Thyroid gland (tissue), 4 donors: ENCODE results near the gene SYNC.

Source experiments
- POLR2A ChIP-seq, 2 donors: fragments of 450-650 bp; IDR thresholded peaks; one replicate each; pipeline ENCODE4 v1.6.1; 2017; ENCODE audit warnings: antibody characterized with exemption in 2 of 2, mild to moderate bottlenecking in 2 of 2, moderate library complexity in 1 of 2
- TF ChIP-seq, protein P1 (sequence below), 6 experiments: fragments of 200-600 bp in 3 of 6; fragments of 450-650 bp in 3 of 6; sonication (generic) in 3 of 6; IDR thresholded peaks; one replicate each; pipeline ENCODE4 v1.5.1; 2016 to 2019; ENCODE audit warnings: antibody characterized with exemption in 6 of 6, mild to moderate bottlenecking in 2 of 6, inconsistent platforms in 1 of 6, moderate library complexity in 1 of 6

- TF ChIP-seq, protein P1, sequence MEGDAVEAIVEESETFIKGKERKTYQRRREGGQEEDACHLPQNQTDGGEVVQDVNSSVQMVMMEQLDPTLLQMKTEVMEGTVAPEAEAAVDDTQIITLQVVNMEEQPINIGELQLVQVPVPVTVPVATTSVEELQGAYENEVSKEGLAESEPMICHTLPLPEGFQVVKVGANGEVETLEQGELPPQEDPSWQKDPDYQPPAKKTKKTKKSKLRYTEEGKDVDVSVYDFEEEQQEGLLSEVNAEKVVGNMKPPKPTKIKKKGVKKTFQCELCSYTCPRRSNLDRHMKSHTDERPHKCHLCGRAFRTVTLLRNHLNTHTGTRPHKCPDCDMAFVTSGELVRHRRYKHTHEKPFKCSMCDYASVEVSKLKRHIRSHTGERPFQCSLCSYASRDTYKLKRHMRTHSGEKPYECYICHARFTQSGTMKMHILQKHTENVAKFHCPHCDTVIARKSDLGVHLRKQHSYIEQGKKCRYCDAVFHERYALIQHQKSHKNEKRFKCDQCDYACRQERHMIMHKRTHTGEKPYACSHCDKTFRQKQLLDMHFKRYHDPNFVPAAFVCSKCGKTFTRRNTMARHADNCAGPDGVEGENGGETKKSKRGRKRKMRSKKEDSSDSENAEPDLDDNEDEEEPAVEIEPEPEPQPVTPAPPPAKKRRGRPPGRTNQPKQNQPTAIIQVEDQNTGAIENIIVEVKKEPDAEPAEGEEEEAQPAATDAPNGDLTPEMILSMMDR (IDR thresholded peaks at IDR 0.05) = no peak
- TF ChIP-seq POLR2A (IDR thresholded peaks at IDR 0.05) = no peak
These were observed 2.9 kb upstream of the SYNC start for GRCh38 chr1:32705516-32705915.
